GM19463 (cell line): ENCODE measurements around the gene CTTNBP2NL.

Source experiments
- ATAC-seq: cut with Tn5 transposase; IDR thresholded peaks from one replicate; pipeline ENCODE4 v1.9.1; 2021; ENCODE audit warnings: mild to moderate bottlenecking, moderate library complexity; ENCODE audit not compliant: unreplicated experiment

The CTTNBP2NL gene

DNA sequence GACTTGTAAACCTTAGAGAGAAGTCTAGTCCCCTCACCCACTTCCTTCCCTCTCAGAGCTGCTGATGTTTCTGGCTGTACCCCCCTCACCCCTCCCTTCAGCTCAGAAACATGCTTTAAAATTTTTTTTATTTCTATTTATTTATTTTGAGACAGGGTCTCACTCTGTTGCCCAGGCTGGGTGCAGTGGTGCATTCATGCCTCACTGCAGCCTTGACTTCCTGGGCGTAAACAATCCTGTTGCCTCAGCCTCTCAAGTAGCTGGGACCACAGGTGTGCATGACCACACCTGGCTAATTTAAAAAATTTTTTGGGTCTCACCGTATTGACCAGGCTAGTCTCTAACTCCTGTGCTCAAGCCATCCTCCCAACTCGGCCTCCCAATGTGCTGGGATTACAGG lies 109.9 kb downstream of the CTTNBP2NL start:
- no peak for ATAC-seq

DNA sequence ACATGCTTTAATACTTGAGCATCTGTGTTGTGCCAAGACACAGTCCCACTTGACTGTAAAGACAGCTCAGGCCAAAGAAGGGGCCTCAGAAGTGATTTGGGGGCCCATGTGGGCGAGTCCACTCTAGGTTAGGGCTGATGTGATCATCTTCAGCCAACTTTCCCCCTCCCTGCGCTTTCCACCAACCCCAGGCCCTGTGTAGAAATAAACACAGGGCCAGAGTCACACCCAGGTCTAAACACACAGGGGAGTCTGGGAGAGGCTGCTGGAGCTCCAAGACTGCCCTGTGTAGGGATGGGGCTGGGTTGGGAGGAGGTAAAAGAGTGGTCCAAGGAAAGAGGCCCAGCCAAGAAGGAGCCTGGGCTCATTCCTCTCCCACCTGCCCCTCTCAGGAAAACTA lies 110.3 kb downstream of the CTTNBP2NL start:
- no peak for ATAC-seq

DNA sequence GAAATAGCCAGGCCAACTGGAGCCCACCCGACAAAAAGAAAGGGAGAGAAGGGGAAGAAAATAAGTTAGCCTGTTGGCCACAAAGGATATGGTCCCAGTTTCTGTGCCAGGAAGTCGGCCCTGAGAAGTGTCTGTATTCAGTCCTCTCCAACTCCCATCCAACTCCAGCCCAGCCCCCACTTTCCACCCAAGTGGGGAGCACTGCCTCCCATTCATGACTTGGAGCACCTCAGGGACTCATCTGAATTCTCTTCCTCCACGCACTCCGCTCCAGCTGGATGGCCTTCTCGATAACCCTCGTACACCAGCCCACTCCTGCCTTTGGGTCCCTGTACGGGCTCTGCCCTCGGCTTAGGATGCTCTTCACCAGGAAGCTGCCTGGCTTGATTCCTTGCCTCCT lies 110.7 kb downstream of the CTTNBP2NL start:
- no peak for ATAC-seq

DNA sequence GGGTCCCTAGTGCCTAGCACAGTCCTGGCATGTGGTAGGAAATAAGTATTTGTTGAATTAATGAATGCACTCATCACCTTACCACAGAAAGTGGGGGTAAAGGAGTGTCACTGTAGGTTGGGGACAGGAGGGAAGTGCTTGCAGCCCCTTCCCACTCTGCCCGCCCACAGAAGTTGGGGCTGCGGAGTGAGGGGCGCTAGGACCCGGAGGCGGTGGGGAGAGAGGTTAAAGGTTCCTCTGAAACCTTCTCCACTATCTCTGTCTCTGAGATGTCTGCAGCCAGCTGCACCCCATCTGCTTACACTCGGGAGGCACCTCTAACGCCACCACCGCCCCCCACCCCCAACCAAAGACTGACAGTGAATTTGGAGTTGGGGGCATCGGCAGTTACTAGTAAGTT lies 111.3 kb downstream of the CTTNBP2NL start:
- no peak for ATAC-seq

DNA sequence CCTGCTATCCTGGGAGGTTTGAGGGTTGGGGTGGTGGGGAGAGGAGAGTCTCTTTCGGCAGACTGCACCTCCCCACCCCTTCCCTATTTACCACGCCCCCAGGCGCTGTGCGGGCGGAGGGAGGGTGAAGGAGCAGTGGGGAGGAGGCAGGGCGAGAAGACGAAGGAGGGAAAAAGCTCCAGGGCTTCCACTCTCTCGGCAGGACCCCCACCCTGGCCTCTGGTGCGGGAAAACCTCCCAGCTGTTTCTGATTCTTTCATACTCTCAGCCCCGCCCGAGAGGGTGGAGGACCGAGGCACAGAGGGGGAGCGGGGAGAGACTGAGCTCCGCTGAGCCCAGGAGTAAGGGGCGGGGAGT lies 111.9 kb downstream of the CTTNBP2NL start:
- no peak for ATAC-seq

DNA sequence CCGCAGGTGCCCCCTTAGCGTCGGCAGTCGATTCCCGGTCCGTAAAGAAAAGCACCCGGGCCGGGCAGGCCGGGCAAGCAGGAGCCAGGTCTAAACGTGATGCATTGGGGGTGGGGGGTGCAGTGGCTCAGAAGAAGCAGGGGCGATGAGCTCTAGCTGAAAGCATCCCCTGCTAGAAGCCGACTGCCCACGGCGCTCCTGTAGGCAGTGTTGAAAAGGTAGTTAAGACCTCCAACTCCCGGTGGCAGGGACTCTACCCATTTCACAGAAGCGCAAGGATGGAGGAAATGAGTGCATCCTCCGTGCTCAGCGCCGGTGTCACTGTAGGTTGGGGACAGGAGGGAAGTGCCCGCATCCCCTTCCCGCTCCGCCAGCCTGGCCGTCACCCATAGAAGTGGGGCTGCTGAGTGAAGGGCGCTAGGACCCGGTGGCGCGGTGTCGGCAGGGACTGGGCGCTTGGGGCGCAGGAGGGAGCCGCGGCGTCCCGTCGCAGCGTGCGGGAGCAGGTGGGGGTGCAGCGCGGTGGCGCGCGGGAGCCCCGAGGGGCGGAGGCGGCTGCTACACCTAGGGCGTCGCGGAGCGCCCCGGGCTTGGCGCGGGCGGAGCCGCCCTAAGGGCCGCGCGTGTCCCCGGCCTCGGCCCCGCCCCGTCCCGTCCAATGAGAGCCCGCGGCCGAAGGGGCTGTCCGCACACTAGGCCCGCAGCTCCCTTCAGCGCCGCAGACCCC lies 112.4 kb downstream of the CTTNBP2NL start, which contains the start of gene WNT2B:
Gene WNT2B, plus strand, starts transcription at position 688 of the 727 bp plus-strand sequence. CDS start 298 bp downstream, outside the sequence.
- ATAC-seq: peak; percentile 71

DNA sequence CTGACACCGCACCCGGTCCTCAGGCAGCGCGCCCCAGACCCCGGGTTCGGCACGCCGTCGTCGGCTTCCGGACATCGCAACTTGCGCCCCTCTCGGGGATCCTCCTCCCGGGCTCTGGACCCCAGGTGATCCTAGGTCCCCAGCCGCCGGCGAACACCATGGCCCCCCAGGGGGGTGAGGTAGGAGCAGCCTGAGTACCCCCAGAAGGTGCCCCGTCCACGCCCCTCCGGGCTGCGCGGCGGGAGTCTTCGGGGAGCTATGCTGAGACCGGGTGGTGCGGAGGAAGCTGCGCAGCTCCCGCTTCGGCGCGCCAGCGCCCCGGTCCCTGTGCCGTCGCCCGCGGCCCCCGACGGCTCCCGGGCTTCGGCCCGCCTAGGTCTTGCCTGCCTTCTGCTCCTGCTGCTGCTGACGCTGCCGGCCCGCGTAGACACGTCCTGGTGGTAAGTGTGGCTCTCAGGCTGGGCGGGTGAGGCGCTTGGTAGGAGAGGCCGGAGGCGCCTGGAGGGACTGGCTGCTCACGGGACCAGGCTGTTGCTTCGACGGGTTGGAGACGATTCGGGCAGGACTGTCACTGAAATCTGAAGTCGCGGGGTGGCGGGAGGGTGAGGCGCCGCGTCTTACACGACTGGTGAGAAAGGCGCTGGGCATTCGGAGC lies 113.1 kb downstream of the CTTNBP2NL start:
- ATAC-seq: peak; percentile 29

DNA sequence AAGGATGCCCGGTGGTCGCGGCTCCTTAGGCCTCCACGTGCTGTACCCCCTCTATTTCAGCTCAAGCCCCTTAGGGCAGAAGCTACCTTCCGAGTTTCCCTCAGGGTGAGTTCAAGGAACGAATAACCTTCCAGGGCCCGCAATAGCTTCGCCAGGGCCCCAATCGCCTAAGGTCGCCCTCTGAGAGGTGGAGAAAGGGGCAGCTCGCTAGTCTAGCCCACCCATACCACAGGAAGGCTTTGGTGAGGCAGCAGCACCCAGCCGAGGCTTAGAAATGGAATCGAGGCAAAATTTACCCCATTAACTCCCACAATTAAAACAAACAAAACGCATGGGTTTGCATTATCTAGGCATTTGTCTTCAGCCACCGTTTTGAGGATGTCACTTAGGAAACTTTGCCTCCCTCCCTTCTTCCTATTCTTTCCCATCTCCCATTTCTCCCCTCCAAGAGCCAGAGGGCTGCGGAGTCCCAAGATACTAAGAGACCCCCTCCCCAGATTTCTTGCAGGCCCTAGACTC lies 113.7 kb downstream of the CTTNBP2NL start:
- ATAC-seq: no peak

DNA sequence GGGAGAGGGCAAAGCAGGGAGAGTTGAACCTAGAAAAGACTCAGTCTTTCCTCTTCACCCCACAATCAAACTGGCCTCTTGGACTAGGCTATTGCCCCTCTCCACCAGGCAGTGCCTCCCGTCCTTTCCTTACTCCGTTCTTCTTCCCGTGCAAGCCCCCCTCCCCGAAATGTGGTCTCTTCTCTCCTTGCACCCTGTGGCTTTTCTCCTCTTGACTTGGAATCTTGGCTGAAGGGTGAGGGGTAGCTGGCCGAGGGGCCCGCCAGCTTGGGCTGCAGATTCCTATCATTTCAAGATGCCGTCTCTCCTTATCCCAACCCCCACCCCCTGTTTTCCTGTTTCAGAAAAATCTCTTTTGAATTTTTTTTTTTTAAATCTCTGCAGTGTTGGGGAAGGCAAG lies 114.3 kb downstream of the CTTNBP2NL start:
- no peak for ATAC-seq
